Measurements from ENCODE around the gene RUFY3. TPM values are rescaled to one million over a fixed set of nuclear protein-coding genes. Genes with fewer than 3 reads are reported as not detected.
A peak's percentile ranks its signal among the peaks of the same experiment; 100 is the strongest.

The RUFY3 gene
- total and polyA plus RNA-seq, 2 of the 13 experiments (the other 11 are each of a cell fraction or from before 2014, with no cell fraction given) = 17.9 to 25.3 TPM

DNA sequence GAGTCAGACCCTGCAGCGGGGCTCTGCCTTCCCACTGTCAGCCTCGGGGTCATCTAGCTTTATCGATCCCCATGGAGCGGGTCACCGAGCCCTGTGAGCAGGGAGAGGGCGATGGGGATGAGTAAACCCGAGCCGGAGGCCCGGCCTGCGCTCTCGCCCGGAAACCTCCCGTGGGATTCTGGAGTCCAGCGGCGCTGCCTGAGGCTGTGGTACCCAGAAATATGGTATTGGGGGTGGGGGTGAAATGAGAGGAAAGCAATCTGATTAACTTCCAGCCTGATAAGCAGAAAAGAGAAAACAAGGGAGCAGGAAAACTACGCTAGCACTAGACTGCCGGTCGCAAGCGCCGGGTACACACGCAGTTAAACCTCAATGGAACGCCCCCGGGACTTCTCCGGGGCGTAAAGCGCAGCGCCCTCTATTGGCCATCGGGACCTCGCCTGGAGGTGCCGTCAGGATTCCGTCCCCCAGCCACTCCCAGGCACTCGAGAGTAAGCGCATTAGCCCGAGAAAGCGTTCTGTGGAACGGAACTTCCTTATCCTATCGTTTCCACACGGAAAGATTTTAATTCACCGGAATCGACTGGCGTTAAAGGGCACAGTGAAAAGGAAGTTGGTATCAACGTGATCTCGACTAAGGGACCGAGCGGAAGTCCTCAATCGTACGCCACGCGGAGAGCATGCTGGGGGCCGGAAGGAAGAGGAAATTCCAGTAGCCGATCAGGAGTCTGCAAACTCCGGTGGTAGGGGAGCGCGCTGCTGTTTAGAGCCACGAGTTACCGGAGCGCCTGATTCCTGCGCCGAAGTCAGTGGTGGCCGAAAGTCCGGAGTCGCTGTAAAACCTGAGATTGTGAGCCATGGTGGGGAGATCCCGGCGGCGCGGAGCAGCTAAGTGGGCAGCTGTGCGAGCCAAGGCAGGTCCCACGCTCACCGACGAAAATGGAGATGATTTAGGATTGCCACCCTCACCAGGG lies 33.7 kb upstream of the RUFY3 start, which contains the start of gene UTP3 (continued):
- TF ChIP-seq, protein P1, sequence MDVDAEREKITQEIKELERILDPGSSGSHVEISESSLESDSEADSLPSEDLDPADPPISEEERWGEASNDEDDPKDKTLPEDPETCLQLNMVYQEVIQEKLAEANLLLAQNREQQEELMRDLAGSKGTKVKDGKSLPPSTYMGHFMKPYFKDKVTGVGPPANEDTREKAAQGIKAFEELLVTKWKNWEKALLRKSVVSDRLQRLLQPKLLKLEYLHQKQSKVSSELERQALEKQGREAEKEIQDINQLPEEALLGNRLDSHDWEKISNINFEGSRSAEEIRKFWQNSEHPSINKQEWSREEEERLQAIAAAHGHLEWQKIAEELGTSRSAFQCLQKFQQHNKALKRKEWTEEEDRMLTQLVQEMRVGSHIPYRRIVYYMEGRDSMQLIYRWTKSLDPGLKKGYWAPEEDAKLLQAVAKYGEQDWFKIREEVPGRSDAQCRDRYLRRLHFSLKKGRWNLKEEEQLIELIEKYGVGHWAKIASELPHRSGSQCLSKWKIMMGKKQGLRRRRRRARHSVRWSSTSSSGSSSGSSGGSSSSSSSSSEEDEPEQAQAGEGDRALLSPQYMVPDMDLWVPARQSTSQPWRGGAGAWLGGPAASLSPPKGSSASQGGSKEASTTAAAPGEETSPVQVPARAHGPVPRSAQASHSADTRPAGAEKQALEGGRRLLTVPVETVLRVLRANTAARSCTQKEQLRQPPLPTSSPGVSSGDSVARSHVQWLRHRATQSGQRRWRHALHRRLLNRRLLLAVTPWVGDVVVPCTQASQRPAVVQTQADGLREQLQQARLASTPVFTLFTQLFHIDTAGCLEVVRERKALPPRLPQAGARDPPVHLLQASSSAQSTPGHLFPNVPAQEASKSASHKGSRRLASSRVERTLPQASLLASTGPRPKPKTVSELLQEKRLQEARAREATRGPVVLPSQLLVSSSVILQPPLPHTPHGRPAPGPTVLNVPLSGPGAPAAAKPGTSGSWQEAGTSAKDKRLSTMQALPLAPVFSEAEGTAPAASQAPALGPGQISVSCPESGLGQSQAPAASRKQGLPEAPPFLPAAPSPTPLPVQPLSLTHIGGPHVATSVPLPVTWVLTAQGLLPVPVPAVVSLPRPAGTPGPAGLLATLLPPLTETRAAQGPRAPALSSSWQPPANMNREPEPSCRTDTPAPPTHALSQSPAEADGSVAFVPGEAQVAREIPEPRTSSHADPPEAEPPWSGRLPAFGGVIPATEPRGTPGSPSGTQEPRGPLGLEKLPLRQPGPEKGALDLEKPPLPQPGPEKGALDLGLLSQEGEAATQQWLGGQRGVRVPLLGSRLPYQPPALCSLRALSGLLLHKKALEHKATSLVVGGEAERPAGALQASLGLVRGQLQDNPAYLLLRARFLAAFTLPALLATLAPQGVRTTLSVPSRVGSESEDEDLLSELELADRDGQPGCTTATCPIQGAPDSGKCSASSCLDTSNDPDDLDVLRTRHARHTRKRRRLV (CRISPR knock-in tag; IDR thresholded peaks at IDR 0.05) = peak; percentile 62
- TF ChIP-seq GFI1 (CRISPR knock-in tag; IDR thresholded peaks at IDR 0.05; ENCODE audit: borderline replicate concordance) = peak; percentile 88
- peak; percentile 43; the same call in 1 of the 2 replicates for TF ChIP-seq TOPORS (CRISPR knock-in tag; IDR thresholded peaks at IDR 0.05)
- TF ChIP-seq, protein P2, sequence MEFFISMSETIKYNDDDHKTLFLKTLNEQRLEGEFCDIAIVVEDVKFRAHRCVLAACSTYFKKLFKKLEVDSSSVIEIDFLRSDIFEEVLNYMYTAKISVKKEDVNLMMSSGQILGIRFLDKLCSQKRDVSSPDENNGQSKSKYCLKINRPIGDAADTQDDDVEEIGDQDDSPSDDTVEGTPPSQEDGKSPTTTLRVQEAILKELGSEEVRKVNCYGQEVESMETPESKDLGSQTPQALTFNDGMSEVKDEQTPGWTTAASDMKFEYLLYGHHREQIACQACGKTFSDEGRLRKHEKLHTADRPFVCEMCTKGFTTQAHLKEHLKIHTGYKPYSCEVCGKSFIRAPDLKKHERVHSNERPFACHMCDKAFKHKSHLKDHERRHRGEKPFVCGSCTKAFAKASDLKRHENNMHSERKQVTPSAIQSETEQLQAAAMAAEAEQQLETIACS (CRISPR knock-in tag; IDR thresholded peaks at IDR 0.05) = no peak
- TF ChIP-seq TEAD3 (CRISPR knock-in tag; optimal IDR thresholded peaks at IDR 0.05; ENCODE audit: borderline replicate concordance) = peak; percentile 71
- peak; percentile 84; the same call in 1 of the 2 replicates for TF ChIP-seq ZIK1 (CRISPR knock-in tag; IDR thresholded peaks at IDR 0.05; ENCODE audit: borderline replicate concordance, low read depth)
- TF ChIP-seq, protein P3, sequence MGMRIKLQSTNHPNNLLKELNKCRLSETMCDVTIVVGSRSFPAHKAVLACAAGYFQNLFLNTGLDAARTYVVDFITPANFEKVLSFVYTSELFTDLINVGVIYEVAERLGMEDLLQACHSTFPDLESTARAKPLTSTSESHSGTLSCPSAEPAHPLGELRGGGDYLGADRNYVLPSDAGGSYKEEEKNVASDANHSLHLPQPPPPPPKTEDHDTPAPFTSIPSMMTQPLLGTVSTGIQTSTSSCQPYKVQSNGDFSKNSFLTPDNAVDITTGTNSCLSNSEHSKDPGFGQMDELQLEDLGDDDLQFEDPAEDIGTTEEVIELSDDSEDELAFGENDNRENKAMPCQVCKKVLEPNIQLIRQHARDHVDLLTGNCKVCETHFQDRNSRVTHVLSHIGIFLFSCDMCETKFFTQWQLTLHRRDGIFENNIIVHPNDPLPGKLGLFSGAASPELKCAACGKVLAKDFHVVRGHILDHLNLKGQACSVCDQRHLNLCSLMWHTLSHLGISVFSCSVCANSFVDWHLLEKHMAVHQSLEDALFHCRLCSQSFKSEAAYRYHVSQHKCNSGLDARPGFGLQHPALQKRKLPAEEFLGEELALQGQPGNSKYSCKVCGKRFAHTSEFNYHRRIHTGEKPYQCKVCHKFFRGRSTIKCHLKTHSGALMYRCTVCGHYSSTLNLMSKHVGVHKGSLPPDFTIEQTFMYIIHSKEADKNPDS (CRISPR knock-in tag; IDR thresholded peaks at IDR 0.05) = no peak
- TF ChIP-seq ZNF496 (CRISPR knock-in tag; IDR thresholded peaks at IDR 0.05; ENCODE audit: insufficient replicate concordance) = no peak
- no peak for TF ChIP-seq ZNF775 (CRISPR knock-in tag; IDR thresholded peaks at IDR 0.05; ENCODE audit: borderline replicate concordance)
- no peak for TF ChIP-seq ZNF264 (CRISPR knock-in tag; IDR thresholded peaks at IDR 0.05)
- TF ChIP-seq, protein P4, sequence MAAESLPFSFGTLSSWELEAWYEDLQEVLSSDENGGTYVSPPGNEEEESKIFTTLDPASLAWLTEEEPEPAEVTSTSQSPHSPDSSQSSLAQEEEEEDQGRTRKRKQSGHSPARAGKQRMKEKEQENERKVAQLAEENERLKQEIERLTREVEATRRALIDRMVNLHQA (CRISPR knock-in tag; IDR thresholded peaks at IDR 0.05) = no peak
- peak; percentile 73 for TF ChIP-seq HCFC1 (IDR thresholded peaks at IDR 0.05; ENCODE audit: low read depth, low read length)
- no peak for TF ChIP-seq ZNF17 (CRISPR knock-in tag; IDR thresholded peaks at IDR 0.05)
- TF ChIP-seq, protein P5, sequence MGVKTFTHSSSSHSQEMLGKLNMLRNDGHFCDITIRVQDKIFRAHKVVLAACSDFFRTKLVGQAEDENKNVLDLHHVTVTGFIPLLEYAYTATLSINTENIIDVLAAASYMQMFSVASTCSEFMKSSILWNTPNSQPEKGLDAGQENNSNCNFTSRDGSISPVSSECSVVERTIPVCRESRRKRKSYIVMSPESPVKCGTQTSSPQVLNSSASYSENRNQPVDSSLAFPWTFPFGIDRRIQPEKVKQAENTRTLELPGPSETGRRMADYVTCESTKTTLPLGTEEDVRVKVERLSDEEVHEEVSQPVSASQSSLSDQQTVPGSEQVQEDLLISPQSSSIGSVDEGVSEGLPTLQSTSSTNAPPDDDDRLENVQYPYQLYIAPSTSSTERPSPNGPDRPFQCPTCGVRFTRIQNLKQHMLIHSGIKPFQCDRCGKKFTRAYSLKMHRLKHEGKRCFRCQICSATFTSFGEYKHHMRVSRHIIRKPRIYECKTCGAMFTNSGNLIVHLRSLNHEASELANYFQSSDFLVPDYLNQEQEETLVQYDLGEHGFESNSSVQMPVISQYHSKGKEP (CRISPR knock-in tag; IDR thresholded peaks at IDR 0.05) = peak; percentile 66; the same call in 1 of the 2 replicates
